ENCODE measurements around the gene APOL1.

- no peak for TF ChIP-seq YY1 (IDR thresholded peaks at IDR 0.05; ENCODE audit: low read depth)
- TF ChIP-seq EP300 (IDR thresholded peaks at IDR 0.05; ENCODE audit: borderline replicate concordance) = no peak
- no peak for TF ChIP-seq TEAD4 (IDR thresholded peaks at IDR 0.05)
- no peak for TF ChIP-seq FOXM1 (IDR thresholded peaks at IDR 0.05; ENCODE audit: borderline replicate concordance, low read depth)
- TF ChIP-seq MAX (IDR thresholded peaks at IDR 0.05) = no peak
- no peak for TF ChIP-seq REST (IDR thresholded peaks at IDR 0.05; ENCODE audit: low read depth)
- TF ChIP-seq CREB1 (IDR thresholded peaks at IDR 0.05; ENCODE audit: low read depth) = no peak
- no peak for TF ChIP-seq TCF12 (IDR thresholded peaks at IDR 0.05; ENCODE audit: low read depth)
- TF ChIP-seq NFIC (IDR thresholded peaks at IDR 0.05) = no peak
- TF ChIP-seq EGR1 (IDR thresholded peaks at IDR 0.05) = no peak
- peak; percentile 33; the same call in 1 of the 2 replicates for TF ChIP-seq CEBPB (IDR thresholded peaks at IDR 0.05)
- no peak for TF ChIP-seq RAD21 (IDR thresholded peaks at IDR 0.05; ENCODE audit: low read depth)
- no peak for TF ChIP-seq USF1 (IDR thresholded peaks at IDR 0.05)
Measured at GRCh38 chr22:36287881-36288515, 35.1 kb downstream of the APOL1 start.

Measured in Ishikawa (cell line).